Activated T-cell treated with anti-CD3 and anti-CD28 coated beads, Interleukin-2, amount 50 U/mL, for 72 hours (primary cell): ENCODE measurements around the gene KRT24. TPM values are rescaled to one million over a fixed set of nuclear protein-coding genes. Genes with fewer than 3 reads are reported as not detected.

Experiments used
- ATAC-seq, 2 donors: fragments of 150-1000 bp; cut with Tn5 transposase; replicated peaks in 1 of 2; 2 replicates each; pipeline ENCODE4 v1.10.0; 2021; ENCODE audit warnings: moderate library complexity in 2 of 2, mild to moderate bottlenecking in 1 of 2
- DNase-seq, 2 donors: peaks; one replicate each; pipeline ENCODE4 v3.0.0; 2021 to 2022; ENCODE audit warnings: mixed read lengths in 1 of 2
- H3K27ac Mint-ChIP-seq: one replicate; pipeline ENCODE4 v1.8.0; 2022; ENCODE audit warnings: mild to moderate bottlenecking, moderate library complexity, mixed read lengths
- H3K27me3 Mint-ChIP-seq: one replicate; pipeline ENCODE4 v1.8.0; 2022; ENCODE audit warnings: low read depth, mixed read lengths
- H3K36me3 Mint-ChIP-seq, 2 donors: one replicate each; pipeline ENCODE4 v1.8.0; 2022; ENCODE audit warnings: mixed read lengths in 2 of 2, mild to moderate bottlenecking in 1 of 2; ENCODE audit not compliant: insufficient read depth in 2 of 2
- H3K4me1 Mint-ChIP-seq: one replicate; pipeline ENCODE4 v1.8.0; 2022; ENCODE audit warnings: low read depth, mixed read lengths
- H3K4me3 Mint-ChIP-seq, 2 donors: one replicate each; pipeline ENCODE4 v1.8.0; 2022; ENCODE audit warnings: mild to moderate bottlenecking in 2 of 2, mixed read lengths in 2 of 2, moderate library complexity in 2 of 2
- H3K9me3 Mint-ChIP-seq, 2 donors: one replicate each; pipeline ENCODE4 v1.8.0; 2022; ENCODE audit warnings: mixed read lengths in 2 of 2
- total RNA-seq, 2 donors: library from RNA; stranded (reverse); gene quantifications; one replicate each; pipeline ENCODE4 v1.2.3, GENCODE V29; 2022

Gene KRT24
- total RNA-seq, 2 donors from 2014 or later: not detected

GRCh38 chr17:40717776-40718175 is 14.2 kb upstream of the KRT24 start:
- peaks cover 17% of the 10 kb centered on the region for H3K27me3 Mint-ChIP-seq
- no peaks in the 10 kb centered on the region for H3K36me3 Mint-ChIP-seq
- H3K27ac Mint-ChIP-seq: no peak overlapping the region
- DNase-seq (no peak), ATAC-seq (no peak)
- H3K4me3 Mint-ChIP-seq: no peak overlapping the region
- no peaks in the 10 kb centered on the region for H3K4me1 Mint-ChIP-seq
- no peaks in the 10 kb centered on the region for H3K9me3 Mint-ChIP-seq

GRCh38 chr17:40714473-40714872 is 10.9 kb upstream of the KRT24 start:
- no peaks in the 10 kb centered on the region for H3K9me3 Mint-ChIP-seq
- ATAC-seq (no peak), DNase-seq (no peak)
- H3K36me3 Mint-ChIP-seq: no peaks in the 10 kb centered on the region
- H3K27me3 Mint-ChIP-seq: peaks cover 17% of the 10 kb centered on the region
- H3K4me3 Mint-ChIP-seq: no peak overlapping the region
- H3K4me1 Mint-ChIP-seq: no peaks in the 10 kb centered on the region
- no peak overlapping the region for H3K27ac Mint-ChIP-seq

- DNase-seq: no peak
- H3K4me3 Mint-ChIP-seq: no peak overlapping the region
- H3K27me3 Mint-ChIP-seq: peaks cover 41% of the 10 kb centered on the region
- H3K4me1 Mint-ChIP-seq: no peaks in the 10 kb centered on the region
- H3K27ac Mint-ChIP-seq: no peak overlapping the region
- no peak for ATAC-seq
- no peaks in the 10 kb centered on the region for H3K36me3 Mint-ChIP-seq
- no peaks in the 10 kb centered on the region for H3K9me3 Mint-ChIP-seq
Measured at GRCh38 chr17:40707745-40708144, 4.2 kb upstream of the KRT24 start.

GRCh38 chr17:40705584-40705983 is 2.0 kb upstream of the KRT24 start:
- DNase-seq: no peak
- Mint-ChIP-seq H3K4me1 (no peaks in the 10 kb centered on the region), H3K27me3 (peaks cover 41% of the 10 kb centered on the region), H3K27ac (no peak overlapping the region), H3K4me3 (no peak overlapping the region), H3K9me3 (no peaks in the 10 kb centered on the region), H3K36me3 (no peaks in the 10 kb centered on the region)
- no peak for ATAC-seq

- Mint-ChIP-seq H3K4me3 (no peak overlapping the region), H3K36me3 (no peaks in the 10 kb centered on the region), H3K27ac (no peak overlapping the region), H3K9me3 (no peaks in the 10 kb centered on the region), H3K27me3 (peaks cover 45% of the 10 kb centered on the region), H3K4me1 (no peaks in the 10 kb centered on the region)
- ATAC-seq (no peak), DNase-seq (no peak)
Measured at GRCh38 chr17:40702271-40702670, 1.3 kb downstream of the KRT24 start.

GRCh38 chr17:40699853-40700252 is 3.7 kb downstream of the KRT24 start:
- DNase-seq (no peak), ATAC-seq (no peak)
- Mint-ChIP-seq H3K36me3 (no peaks in the 10 kb centered on the region), H3K4me1 (no peaks in the 10 kb centered on the region), H3K27me3 (peaks cover 30% of the 10 kb centered on the region), H3K9me3 (no peaks in the 10 kb centered on the region), H3K4me3 (no peak overlapping the region), H3K27ac (no peak overlapping the region)

GRCh38 chr17:40699371-40699770 is 4.2 kb downstream of the KRT24 start:
- H3K27ac Mint-ChIP-seq: no peak overlapping the region
- H3K27me3 Mint-ChIP-seq: peaks cover 25% of the 10 kb centered on the region
- no peak overlapping the region for H3K4me3 Mint-ChIP-seq
- no peaks in the 10 kb centered on the region for H3K9me3 Mint-ChIP-seq
- DNase-seq (no peak), ATAC-seq (no peak)
- no peaks in the 10 kb centered on the region for H3K4me1 Mint-ChIP-seq
- H3K36me3 Mint-ChIP-seq: no peaks in the 10 kb centered on the region

GRCh38 chr17:40697297-40697696 is 6.3 kb downstream of the KRT24 start:
- no peak for ATAC-seq
- H3K36me3 Mint-ChIP-seq: no peaks in the 10 kb centered on the region
- no peak overlapping the region for H3K27ac Mint-ChIP-seq
- H3K4me3 Mint-ChIP-seq: no peak overlapping the region
- no peaks in the 10 kb centered on the region for H3K4me1 Mint-ChIP-seq
- H3K9me3 Mint-ChIP-seq: no peaks in the 10 kb centered on the region
- peaks cover 28% of the 10 kb centered on the region for H3K27me3 Mint-ChIP-seq
- DNase-seq: no peak

- Mint-ChIP-seq H3K27ac (no peak overlapping the region), H3K4me1 (no peaks in the 10 kb centered on the region), H3K9me3 (no peaks in the 10 kb centered on the region), H3K27me3 (peaks cover 35% of the 10 kb centered on the region), H3K4me3 (no peak overlapping the region), H3K36me3 (no peaks in the 10 kb centered on the region)
- ATAC-seq (no peak), DNase-seq (no peak)
Measured at GRCh38 chr17:40696651-40697072, 6.9 kb downstream of the KRT24 start.

GRCh38 chr17:40695874-40696472 is 7.6 kb downstream of the KRT24 start:
- DNase-seq: no peak
- Mint-ChIP-seq H3K36me3 (no peaks in the 10 kb centered on the region), H3K4me3 (no peak overlapping the region), H3K27ac (no peak overlapping the region), H3K4me1 (no peaks in the 10 kb centered on the region), H3K9me3 (no peaks in the 10 kb centered on the region), H3K27me3 (peaks cover 39% of the 10 kb centered on the region)
- ATAC-seq: no peak

- H3K4me3 Mint-ChIP-seq: no peak overlapping the region
- no peak overlapping the region for H3K27ac Mint-ChIP-seq
- no peaks in the 10 kb centered on the region for H3K4me1 Mint-ChIP-seq
- no peaks in the 10 kb centered on the region for H3K9me3 Mint-ChIP-seq
- DNase-seq (no peak), ATAC-seq (no peak)
- peaks cover 39% of the 10 kb centered on the region for H3K27me3 Mint-ChIP-seq
- H3K36me3 Mint-ChIP-seq: no peaks in the 10 kb centered on the region
Measured at GRCh38 chr17:40694584-40694983, 9.0 kb downstream of the KRT24 start.

- Mint-ChIP-seq H3K36me3 (no peaks in the 10 kb centered on the region), H3K27ac (no peak overlapping the region), H3K4me3 (no peak overlapping the region), H3K4me1 (no peaks in the 10 kb centered on the region), H3K27me3 (peaks cover 11% of the 10 kb centered on the region), H3K9me3 (no peaks in the 10 kb centered on the region)
- DNase-seq (no peak), ATAC-seq (no peak)
Measured at GRCh38 chr17:40687106-40687505, 16.4 kb downstream of the KRT24 start.

GRCh38 chr17:40686192-40686591 is 17.4 kb downstream of the KRT24 start:
- Mint-ChIP-seq H3K36me3 (no peaks in the 10 kb centered on the region), H3K27ac (no peak overlapping the region), H3K9me3 (no peaks in the 10 kb centered on the region), H3K4me3 (no peak overlapping the region), H3K27me3 (peaks cover 12% of the 10 kb centered on the region), H3K4me1 (no peaks in the 10 kb centered on the region)
- ATAC-seq (no peak), DNase-seq (no peak)

- ATAC-seq (no peak), DNase-seq (no peak)
- H3K27me3 Mint-ChIP-seq: peaks cover 48% of the 10 kb centered on the region
- H3K4me1 Mint-ChIP-seq: peaks cover 9% of the 10 kb centered on the region
- no peaks in the 10 kb centered on the region for H3K9me3 Mint-ChIP-seq
- no peak overlapping the region for H3K4me3 Mint-ChIP-seq
- no peaks in the 10 kb centered on the region for H3K36me3 Mint-ChIP-seq
- H3K27ac Mint-ChIP-seq: no peak overlapping the region
Measured at GRCh38 chr17:40680998-40681397, 22.6 kb downstream of the KRT24 start.
